Activated naive CD8-positive, alpha-beta T cell treated with anti-CD3 and anti-CD28 coated beads, Interleukin-2, amount 50 U/mL, for 24 hours (primary cell): Measurements from ENCODE around the gene MPDZ.

Experiments
- ATAC-seq: fragments of 150-1000 bp; cut with Tn5 transposase; one replicate; pipeline ENCODE4 v1.10.0; 2021
- DNase-seq: peaks from one replicate; pipeline ENCODE4 v3.0.0; 2021
- H3K27ac Mint-ChIP-seq: one replicate; pipeline ENCODE4 v1.8.0; 2021; ENCODE audit warnings: mild to moderate bottlenecking, mixed read lengths
- H3K27me3 Mint-ChIP-seq: one replicate; pipeline ENCODE4 v1.8.0; 2021; ENCODE audit warnings: mixed read lengths
- H3K36me3 Mint-ChIP-seq: one replicate; pipeline ENCODE4 v1.8.0; 2021; ENCODE audit warnings: low read depth, mixed read lengths
- H3K4me1 Mint-ChIP-seq: one replicate; pipeline ENCODE4 v1.8.0; 2021; ENCODE audit warnings: mixed read lengths
- H3K4me3 Mint-ChIP-seq: one replicate; pipeline ENCODE4 v1.8.0; 2021; ENCODE audit warnings: mild to moderate bottlenecking, moderate library complexity, mixed read lengths
- H3K9me3 Mint-ChIP-seq: one replicate; pipeline ENCODE4 v1.8.0; 2021; ENCODE audit warnings: mixed read lengths

MPDZ gene

DNA sequence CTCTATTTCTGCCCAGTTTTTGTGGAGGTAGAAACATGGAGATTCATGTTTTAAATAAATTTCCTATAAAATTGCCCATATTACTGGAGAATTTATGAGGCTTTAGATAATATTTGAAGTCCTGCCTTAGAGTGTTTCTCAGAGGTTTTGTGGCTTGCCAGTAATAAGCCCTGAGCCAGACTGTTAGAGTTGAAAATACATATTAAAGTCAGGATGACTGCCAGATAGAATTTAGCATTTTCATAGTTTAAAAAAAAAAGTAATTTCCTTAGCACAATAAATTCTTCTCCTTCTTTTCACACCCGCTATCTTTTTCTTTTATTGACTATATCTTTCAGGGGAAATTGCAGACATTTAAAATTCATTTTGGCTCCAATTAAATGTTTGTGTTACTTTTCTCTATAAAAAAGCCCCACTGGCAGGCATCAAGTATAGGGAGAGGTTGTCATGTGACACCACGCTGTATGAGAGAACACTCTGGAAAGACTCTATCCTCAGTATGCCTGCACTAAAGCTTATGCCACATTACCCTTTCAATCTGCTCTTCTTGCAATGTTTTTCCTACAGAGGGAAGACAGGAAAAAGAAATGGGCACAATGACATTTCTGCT is 135.2 kb downstream of the MPDZ start:
- Mint-ChIP-seq H3K36me3 (no peaks in the 10 kb centered on the region), H3K9me3 (no peaks in the 10 kb centered on the region), H3K27ac (no peak overlapping the region), H3K27me3 (no peaks in the 10 kb centered on the region), H3K4me1 (no peaks in the 10 kb centered on the region), H3K4me3 (no peak overlapping the region)
- DNase-seq (no peak), ATAC-seq (no peak)

DNA sequence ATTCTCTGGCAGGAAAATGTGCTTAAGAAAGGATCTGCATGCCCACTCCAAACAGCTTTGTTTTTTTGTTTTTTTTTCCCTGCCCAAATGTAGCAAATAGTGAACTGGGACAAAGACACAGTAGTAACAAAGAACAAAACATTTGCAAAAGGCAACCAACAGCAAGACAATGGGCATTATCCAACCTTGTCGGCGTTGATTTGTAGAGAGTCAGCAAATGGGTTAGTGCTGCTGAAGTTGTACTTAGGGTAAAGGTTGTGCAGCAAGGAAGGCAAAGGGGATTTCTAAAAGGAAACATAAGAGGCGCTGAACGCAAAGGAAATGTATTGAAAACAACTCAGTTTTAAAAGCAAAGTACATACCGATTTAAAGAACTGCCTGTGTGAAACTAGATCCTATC is 136.2 kb downstream of the MPDZ start:
- no peaks in the 10 kb centered on the region for H3K9me3 Mint-ChIP-seq
- DNase-seq (no peak), ATAC-seq (no peak)
- no peaks in the 10 kb centered on the region for H3K27me3 Mint-ChIP-seq
- H3K27ac Mint-ChIP-seq: no peak overlapping the region
- no peaks in the 10 kb centered on the region for H3K36me3 Mint-ChIP-seq
- H3K4me3 Mint-ChIP-seq: no peak overlapping the region
- H3K4me1 Mint-ChIP-seq: no peaks in the 10 kb centered on the region

GRCh38 chr9:13142776-13143175 is 136.7 kb downstream of the MPDZ start:
- ATAC-seq (no peak), DNase-seq (no peak)
- H3K36me3 Mint-ChIP-seq: no peaks in the 10 kb centered on the region
- H3K27ac Mint-ChIP-seq: no peak overlapping the region
- H3K27me3 Mint-ChIP-seq: no peaks in the 10 kb centered on the region
- H3K9me3 Mint-ChIP-seq: no peaks in the 10 kb centered on the region
- H3K4me1 Mint-ChIP-seq: no peaks in the 10 kb centered on the region
- H3K4me3 Mint-ChIP-seq: no peak overlapping the region

GRCh38 chr9:13141629-13142028 is 137.9 kb downstream of the MPDZ start:
- H3K9me3 Mint-ChIP-seq: no peaks in the 10 kb centered on the region
- DNase-seq (no peak), ATAC-seq (no peak)
- no peaks in the 10 kb centered on the region for H3K4me1 Mint-ChIP-seq
- no peaks in the 10 kb centered on the region for H3K27me3 Mint-ChIP-seq
- H3K36me3 Mint-ChIP-seq: no peaks in the 10 kb centered on the region
- no peak overlapping the region for H3K27ac Mint-ChIP-seq
- no peak overlapping the region for H3K4me3 Mint-ChIP-seq

GRCh38 chr9:13140843-13141592 is 138.5 kb downstream of the MPDZ start:
- ATAC-seq: no peak
- H3K9me3 Mint-ChIP-seq: no peaks in the 10 kb centered on the region
- no peak for DNase-seq
- no peaks in the 10 kb centered on the region for H3K4me1 Mint-ChIP-seq
- H3K4me3 Mint-ChIP-seq: no peak overlapping the region
- no peaks in the 10 kb centered on the region for H3K36me3 Mint-ChIP-seq
- H3K27me3 Mint-ChIP-seq: no peaks in the 10 kb centered on the region
- H3K27ac Mint-ChIP-seq: no peak overlapping the region

GRCh38 chr9:13139641-13140171 is 139.8 kb downstream of the MPDZ start:
- Mint-ChIP-seq H3K27me3 (no peaks in the 10 kb centered on the region), H3K9me3 (peaks cover 3% of the 10 kb centered on the region), H3K36me3 (no peaks in the 10 kb centered on the region), H3K4me1 (no peaks in the 10 kb centered on the region), H3K27ac (no peak overlapping the region), H3K4me3 (no peak overlapping the region)
- no peak for ATAC-seq
- no peak for DNase-seq

DNA sequence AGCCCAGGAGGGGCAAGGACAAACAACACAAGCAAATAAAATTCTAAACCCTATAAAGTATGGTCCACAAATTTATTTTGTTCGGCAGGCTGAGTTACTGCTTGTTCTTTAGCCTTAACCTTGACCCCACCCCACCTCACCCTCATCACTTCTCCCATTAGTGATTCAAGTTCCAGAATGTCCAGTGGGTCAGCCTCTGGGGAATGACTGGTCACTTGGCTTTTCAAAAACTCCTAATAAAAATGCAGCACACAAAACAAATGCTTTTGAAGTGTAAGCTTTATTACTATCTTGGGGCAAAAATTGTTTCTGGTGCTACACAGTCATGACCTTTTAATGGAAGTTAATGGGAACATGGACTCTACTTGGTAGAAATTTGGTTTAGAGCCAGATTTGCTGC is 142.1 kb downstream of the MPDZ start:
- ATAC-seq: no peak
- no peak overlapping the region for H3K4me3 Mint-ChIP-seq

DNA sequence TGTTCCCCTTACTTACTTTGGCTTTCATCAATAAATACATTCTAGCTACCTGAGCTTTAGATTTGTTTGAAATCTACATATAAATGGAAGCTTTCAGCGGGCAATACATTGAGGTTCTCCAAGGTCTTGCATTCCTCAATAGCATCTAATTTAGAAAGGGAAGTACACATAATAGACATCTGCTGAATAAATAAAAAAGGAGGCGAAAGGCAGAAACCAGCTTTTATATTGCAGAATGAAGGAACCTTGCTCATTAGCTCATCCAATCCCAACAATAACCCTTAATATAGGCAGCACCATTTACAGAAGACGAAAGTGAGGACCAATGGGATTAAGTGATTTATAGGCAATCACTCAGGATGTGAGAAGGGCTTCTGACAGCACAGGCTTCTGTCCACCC is 147.5 kb downstream of the MPDZ start:
- Mint-ChIP-seq H3K9me3 (peaks cover 7% of the 10 kb centered on the region), H3K4me1 (no peaks in the 10 kb centered on the region), H3K36me3 (no peaks in the 10 kb centered on the region), H3K4me3 (no peak overlapping the region), H3K27ac (no peak overlapping the region), H3K27me3 (no peaks in the 10 kb centered on the region)
- DNase-seq: no peak
- ATAC-seq: no peak

More for the DNA sequence above, 142.1 kb downstream of the MPDZ start:
- no peak overlapping the region for H3K27ac Mint-ChIP-seq
- H3K36me3 Mint-ChIP-seq: no peaks in the 10 kb centered on the region
- DNase-seq: no peak
- no peaks in the 10 kb centered on the region for H3K27me3 Mint-ChIP-seq
- no peaks in the 10 kb centered on the region for H3K4me1 Mint-ChIP-seq
- H3K9me3 Mint-ChIP-seq: peaks cover 3% of the 10 kb centered on the region

DNA sequence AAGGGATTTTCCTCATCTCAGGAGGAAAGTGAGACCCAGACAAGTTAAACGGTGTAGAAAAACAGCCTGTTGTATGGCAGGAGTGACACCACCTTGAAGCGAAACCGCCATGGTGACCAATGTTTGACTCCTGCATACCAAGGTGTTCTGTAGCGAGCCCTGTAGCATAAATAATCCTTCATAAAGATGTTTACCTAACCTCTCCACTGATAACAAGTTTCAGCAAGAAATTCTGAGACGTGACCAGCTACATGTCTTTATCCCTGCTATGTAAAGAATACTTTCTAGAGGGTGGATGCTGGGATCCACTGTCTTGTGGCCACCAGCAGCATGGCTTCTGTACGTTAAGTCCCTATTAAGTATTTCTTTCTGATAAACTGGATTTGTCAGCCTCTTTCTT is 148.1 kb downstream of the MPDZ start:
- no peaks in the 10 kb centered on the region for H3K4me1 Mint-ChIP-seq
- H3K4me3 Mint-ChIP-seq: no peak overlapping the region
- no peak for DNase-seq
- H3K36me3 Mint-ChIP-seq: no peaks in the 10 kb centered on the region
- H3K27me3 Mint-ChIP-seq: no peaks in the 10 kb centered on the region
- H3K9me3 Mint-ChIP-seq: peaks cover 12% of the 10 kb centered on the region
- no peak for ATAC-seq
- H3K27ac Mint-ChIP-seq: no peak overlapping the region

- Mint-ChIP-seq H3K4me3 (no peak overlapping the region), H3K4me1 (no peaks in the 10 kb centered on the region), H3K27ac (no peak overlapping the region), H3K36me3 (no peaks in the 10 kb centered on the region), H3K9me3 (peaks cover 12% of the 10 kb centered on the region), H3K27me3 (no peaks in the 10 kb centered on the region)
- ATAC-seq: no peak
- no peak for DNase-seq
Measured at GRCh38 chr9:13128266-13128860, 151.1 kb downstream of the MPDZ start.

DNA sequence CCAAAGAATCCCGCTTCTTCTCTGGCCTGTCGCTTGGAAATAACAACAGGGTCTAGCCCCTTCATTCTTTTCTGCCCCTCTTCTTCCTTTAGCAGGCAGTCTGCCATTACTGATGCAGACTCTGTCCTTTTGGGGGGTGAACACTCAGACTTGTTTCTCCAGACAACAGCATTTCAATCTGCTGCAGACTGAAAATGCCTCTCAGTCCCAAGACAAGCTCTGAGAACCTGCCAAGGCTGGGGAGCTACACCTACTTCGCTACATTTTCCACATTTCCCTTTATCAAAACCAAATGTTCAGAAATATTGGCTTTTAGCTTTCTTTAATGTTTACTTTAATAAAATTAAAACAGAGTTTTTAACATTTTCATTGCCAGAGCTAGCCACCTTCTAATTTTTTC is 152.4 kb downstream of the MPDZ start:
- H3K27ac Mint-ChIP-seq: no peak overlapping the region
- no peak overlapping the region for H3K4me3 Mint-ChIP-seq
- ATAC-seq: no peak
- H3K4me1 Mint-ChIP-seq: no peaks in the 10 kb centered on the region
- no peaks in the 10 kb centered on the region for H3K27me3 Mint-ChIP-seq
- H3K36me3 Mint-ChIP-seq: no peaks in the 10 kb centered on the region
- DNase-seq: no peak
- H3K9me3 Mint-ChIP-seq: peaks cover 12% of the 10 kb centered on the region

GRCh38 chr9:13125261-13125660 is 154.2 kb downstream of the MPDZ start:
- H3K9me3 Mint-ChIP-seq: peaks cover 12% of the 10 kb centered on the region
- no peak overlapping the region for H3K4me3 Mint-ChIP-seq
- no peaks in the 10 kb centered on the region for H3K4me1 Mint-ChIP-seq
- H3K27ac Mint-ChIP-seq: no peak overlapping the region
- no peaks in the 10 kb centered on the region for H3K36me3 Mint-ChIP-seq
- DNase-seq: no peak
- H3K27me3 Mint-ChIP-seq: no peaks in the 10 kb centered on the region
- ATAC-seq: no peak

DNA sequence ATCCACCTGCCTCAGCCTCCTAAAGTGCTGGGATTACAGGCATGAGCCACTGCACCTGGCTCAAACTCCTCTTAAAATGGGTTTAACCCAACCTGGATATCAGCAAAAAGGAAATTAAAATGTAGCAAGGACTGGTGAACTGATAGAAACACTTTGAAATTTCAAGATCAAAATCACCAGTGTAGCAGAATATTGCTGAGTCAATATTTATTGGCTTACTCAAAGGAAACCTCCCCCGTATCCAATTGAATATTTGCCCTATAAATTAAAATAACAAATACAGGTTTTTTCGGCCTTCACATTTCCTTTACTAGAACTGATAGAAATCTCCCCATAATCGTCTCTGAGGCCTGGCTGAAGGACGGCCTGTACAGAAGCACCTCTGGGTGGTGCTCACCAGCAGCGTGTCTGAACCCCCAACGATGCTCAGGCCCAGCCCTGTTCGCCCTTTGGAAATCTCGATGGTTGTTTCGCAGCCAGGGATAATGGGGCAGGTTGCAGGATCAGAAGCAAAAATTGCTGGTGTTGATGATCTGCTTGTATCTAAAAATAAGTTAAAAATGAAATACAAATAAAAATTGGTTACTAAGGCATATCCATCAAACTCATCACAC is 156.6 kb downstream of the MPDZ start:
- H3K27ac Mint-ChIP-seq: no peak overlapping the region
- H3K9me3 Mint-ChIP-seq: peaks cover 13% of the 10 kb centered on the region
- no peaks in the 10 kb centered on the region for H3K27me3 Mint-ChIP-seq
- H3K4me1 Mint-ChIP-seq: no peaks in the 10 kb centered on the region
- DNase-seq: no peak
- no peak overlapping the region for H3K4me3 Mint-ChIP-seq
- H3K36me3 Mint-ChIP-seq: no peaks in the 10 kb centered on the region
- no peak for ATAC-seq

DNA sequence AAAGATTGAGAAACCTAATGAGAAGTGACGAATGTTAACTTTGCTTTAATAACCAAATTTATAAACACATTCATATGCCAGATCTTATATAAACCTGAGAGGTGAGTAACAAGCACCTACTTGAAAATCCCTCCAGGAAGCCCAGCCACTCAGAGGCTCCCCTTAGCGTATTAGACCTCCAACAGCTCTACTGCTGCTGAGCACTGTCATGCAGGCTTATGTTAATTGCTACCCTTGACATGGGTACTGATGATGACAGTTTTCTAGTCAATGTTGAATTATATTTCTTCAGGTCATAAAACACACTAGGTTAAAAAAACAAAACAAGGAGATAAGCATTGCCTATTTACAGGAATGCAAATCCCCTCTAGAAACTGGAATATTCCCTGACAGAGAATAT is 161.2 kb downstream of the MPDZ start:
- Mint-ChIP-seq H3K4me3 (no peak overlapping the region), H3K9me3 (peaks cover 4% of the 10 kb centered on the region), H3K27me3 (no peaks in the 10 kb centered on the region), H3K27ac (no peak overlapping the region), H3K4me1 (no peaks in the 10 kb centered on the region), H3K36me3 (no peaks in the 10 kb centered on the region)
- DNase-seq: no peak
- ATAC-seq: no peak

- ATAC-seq (no peak), DNase-seq (no peak)
- no peaks in the 10 kb centered on the region for H3K4me1 Mint-ChIP-seq
- peaks cover 8% of the 10 kb centered on the region for H3K9me3 Mint-ChIP-seq
- H3K36me3 Mint-ChIP-seq: no peaks in the 10 kb centered on the region
- no peak overlapping the region for H3K27ac Mint-ChIP-seq
- H3K27me3 Mint-ChIP-seq: no peaks in the 10 kb centered on the region
- no peak overlapping the region for H3K4me3 Mint-ChIP-seq
Measured at GRCh38 chr9:13116292-13116691, 163.2 kb downstream of the MPDZ start.
